Measurements from ENCODE around the gene DOCK2. TPM values are rescaled to one million over a fixed set of nuclear protein-coding genes. Genes with fewer than 3 reads are reported as not detected.

The DOCK2 gene
- total RNA-seq, 1 experiment from 2014 or later, result 0.20 TPM

DNA sequence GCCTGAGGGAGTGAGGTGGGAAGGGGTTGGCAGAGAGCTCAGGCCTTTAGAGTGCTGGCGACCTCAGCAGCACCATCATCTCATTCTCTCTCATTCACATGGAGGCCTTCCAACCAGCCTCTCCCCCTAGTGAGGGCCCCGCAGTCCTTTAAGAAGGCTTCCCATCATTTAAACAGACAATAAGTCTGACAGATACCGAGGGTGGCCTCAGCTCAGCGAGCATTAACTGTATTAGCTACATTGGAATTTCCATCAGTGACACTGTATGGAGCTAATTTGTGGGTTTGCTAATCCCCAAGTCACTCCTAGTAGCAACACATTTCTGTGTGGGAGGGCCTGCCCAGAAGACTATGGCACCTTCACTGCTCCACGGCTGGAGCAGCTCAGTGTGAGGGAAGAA lies 267.4 kb downstream of the DOCK2 start:
- Histone ChIP-seq H3K9me3 (replicated peaks) (no peaks in the 10 kb centered on the region), H3K4me1 (no peaks in the 10 kb centered on the region), H3K36me3 (no peaks in the 10 kb centered on the region), H3K27ac (no peak overlapping the region), H3K4me3 (no peak overlapping the region), H3K27me3 (no peaks in the 10 kb centered on the region)
- no peak for DNase-seq

DNA sequence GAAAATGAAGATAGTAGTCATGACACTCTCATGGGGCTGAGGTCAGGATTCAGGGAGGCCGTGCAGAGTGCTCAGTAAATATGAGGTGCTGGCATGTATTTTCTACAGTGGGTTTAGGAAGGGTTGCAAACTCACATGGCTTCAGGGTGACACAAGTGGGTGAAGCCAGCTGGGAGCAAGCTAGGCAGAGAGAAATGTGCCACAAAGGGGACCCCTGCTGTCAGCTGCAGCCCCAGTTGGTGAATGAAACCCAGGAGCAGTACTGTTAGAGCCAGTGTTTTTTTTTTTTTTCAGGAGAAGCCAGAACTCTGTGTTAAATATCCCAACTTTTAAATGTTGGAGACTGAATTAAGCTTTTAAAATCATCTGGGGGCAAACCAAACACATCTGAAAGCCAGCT lies 267.9 kb downstream of the DOCK2 start:
- Histone ChIP-seq H3K27ac (no peak overlapping the region), H3K4me1 (no peaks in the 10 kb centered on the region), H3K36me3 (no peaks in the 10 kb centered on the region), H3K4me3 (no peak overlapping the region), H3K27me3 (no peaks in the 10 kb centered on the region), H3K9me3 (replicated peaks) (no peaks in the 10 kb centered on the region)
- no peak for DNase-seq

DNA sequence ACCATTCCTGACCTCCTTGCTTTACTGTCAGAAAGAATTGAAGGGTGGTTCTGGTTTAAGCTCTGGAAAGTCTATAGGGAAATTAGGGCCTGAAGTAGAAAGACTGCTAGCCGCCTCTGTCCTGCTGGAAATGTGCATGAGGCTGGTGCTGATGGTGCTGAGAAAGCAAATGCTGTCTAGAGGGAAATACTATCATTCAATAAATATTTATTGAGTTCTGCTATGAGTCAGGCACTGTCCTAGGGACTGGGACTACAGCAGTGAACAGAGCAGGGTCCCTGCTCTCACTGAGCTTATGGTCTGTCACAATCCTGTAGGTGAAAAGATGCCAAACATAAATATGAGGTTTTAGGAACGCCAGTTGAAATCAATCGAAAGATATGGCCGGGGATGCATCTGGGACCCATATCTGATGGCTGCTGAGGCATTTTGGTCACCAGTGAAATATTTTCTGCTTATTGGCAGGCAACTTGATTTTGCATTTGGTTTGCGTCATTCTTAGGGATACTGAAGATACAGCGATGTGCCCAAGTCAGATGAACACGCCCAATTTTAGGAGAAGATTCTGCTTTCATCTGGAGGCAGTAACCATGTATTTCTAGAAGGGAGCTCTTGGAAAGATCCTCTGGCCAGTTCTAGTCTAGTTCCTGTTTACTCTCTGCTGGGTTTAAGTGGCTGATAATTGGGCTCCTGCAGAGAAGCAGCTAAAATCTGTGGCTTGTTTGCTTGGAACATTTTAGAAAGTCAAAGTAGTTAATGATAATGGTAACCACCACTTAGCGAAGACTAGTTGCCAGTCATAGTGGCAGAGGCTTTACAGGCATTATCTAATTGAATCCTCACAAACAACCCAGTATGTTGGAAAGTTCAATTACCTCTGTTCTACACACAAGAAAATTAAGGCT lies 269.9 kb downstream of the DOCK2 start:
- Histone ChIP-seq H3K27ac (no peak overlapping the region), H3K36me3 (no peaks in the 10 kb centered on the region), H3K4me1 (no peaks in the 10 kb centered on the region), H3K9me3 (replicated peaks) (no peaks in the 10 kb centered on the region), H3K27me3 (no peaks in the 10 kb centered on the region), H3K4me3 (no peak overlapping the region)
- no peak for DNase-seq

DNA sequence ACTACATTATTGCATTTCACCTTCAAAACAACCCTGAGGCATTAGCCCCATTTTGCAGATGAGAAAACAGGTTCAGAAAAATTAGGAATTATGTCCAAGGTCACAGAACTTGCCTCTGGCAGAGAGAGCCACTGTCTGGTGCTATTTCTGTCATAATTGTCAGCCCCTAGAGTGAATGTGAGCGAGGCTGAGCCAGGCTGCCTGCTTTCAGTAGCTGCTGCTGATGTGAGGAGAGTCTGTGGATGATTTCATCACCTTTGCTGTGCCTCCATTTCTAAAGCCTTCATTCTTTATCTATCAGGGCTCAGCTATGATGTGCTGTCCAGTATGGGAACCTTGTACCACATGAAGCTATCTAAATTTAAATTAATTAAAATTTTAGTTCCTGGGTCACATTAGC lies 271.8 kb downstream of the DOCK2 start:
- H3K27ac ChIP-seq, result no peak overlapping the region
- no peaks in the 10 kb centered on the region for H3K4me1 ChIP-seq
- no peak for DNase-seq
- no peaks in the 10 kb centered on the region for H3K27me3 ChIP-seq
- no peaks in the 10 kb centered on the region for H3K9me3 ChIP-seq (replicated peaks)
- H3K36me3 ChIP-seq, result no peaks in the 10 kb centered on the region
- H3K4me3 ChIP-seq, result no peak overlapping the region

DNA sequence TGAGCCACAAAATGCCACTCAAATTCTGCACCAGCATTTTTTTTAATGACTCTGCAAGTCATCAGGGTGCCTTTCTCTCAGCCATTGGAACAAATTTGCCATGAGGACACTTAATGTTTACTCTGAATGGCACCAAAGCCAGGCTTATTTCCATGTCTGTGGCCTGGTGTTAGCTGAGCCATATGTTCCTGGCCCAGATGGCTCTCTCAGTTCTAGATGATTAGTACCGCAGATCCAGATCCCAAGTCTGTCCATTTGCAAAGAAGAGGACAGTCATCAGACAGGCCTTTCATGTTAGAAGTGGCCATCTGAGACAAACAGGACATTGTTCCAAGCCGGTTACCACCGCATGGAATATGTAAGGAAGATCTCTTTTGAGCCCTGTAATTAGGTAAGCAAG lies 272.9 kb downstream of the DOCK2 start:
- no peak for DNase-seq
- H3K27me3 ChIP-seq, result no peaks in the 10 kb centered on the region
- no peaks in the 10 kb centered on the region for H3K36me3 ChIP-seq
- H3K4me3 ChIP-seq, result no peak overlapping the region
- H3K9me3 ChIP-seq (replicated peaks), result no peaks in the 10 kb centered on the region
- H3K4me1 ChIP-seq, result no peaks in the 10 kb centered on the region
- no peak overlapping the region for H3K27ac ChIP-seq

DNA sequence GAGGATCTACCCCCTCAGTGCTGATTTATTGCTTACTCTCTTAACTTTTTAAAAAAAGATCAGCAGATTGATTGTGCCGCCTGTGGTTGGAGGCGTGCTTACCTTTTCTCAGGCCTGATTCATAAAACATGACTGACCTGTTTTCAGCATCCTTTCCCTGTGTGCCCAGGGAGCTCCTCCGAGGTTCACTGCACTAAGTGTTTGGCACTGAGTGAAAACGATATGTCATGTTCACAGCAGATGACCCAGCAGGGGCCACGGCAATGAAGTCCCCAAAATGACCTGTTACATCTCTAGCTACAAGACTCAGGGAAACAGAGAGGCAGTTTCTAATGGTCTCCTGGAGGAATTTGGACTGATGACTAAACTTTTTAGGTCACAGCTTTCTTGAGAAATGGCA lies 273.3 kb downstream of the DOCK2 start:
- Histone ChIP-seq H3K36me3 (no peaks in the 10 kb centered on the region), H3K9me3 (replicated peaks) (no peaks in the 10 kb centered on the region), H3K27me3 (no peaks in the 10 kb centered on the region), H3K27ac (no peak overlapping the region), H3K4me1 (no peaks in the 10 kb centered on the region), H3K4me3 (no peak overlapping the region)
- no peak for DNase-seq

DNA sequence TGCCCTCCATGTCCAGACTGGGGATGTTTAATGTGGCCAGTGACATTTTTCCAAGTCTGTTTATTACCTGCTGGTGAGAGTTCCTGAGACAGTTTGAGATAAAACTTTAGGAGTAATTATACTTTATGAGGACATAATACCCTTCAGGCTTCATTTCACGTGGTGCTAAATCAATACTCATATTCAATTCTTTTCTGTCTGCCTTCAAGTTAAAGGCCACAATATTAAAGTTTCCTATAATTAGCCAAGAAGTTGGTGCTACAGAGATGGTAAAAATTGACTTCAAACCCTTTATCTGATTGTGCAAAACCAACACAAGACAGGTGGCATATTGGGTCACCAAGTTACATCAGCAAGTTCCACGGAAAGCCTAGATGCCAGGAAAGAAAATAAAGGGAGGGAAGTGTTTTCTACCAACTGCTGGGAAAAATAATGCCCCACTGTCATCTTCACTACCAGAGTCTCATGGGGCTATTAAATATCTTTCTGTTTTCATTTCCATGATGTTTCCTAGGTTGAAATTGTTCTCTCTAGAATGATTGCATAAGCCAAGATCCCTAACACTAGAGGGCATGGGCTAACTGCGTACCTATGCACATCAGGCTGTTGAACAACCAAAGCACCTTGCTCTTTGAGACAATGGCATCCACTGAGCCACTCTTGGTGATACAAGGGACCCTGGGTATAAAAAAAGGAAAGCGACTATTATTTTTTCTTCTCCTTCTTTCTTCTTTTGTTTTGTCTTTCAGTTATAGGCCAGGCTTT lies 274.6 kb downstream of the DOCK2 start:
- H3K4me3 ChIP-seq, result no peak overlapping the region
- no peaks in the 10 kb centered on the region for H3K9me3 ChIP-seq (replicated peaks)
- H3K27me3 ChIP-seq, result no peaks in the 10 kb centered on the region
- H3K36me3 ChIP-seq, result no peaks in the 10 kb centered on the region
- DNase-seq, result no peak
- no peak overlapping the region for H3K27ac ChIP-seq
- H3K4me1 ChIP-seq, result no peaks in the 10 kb centered on the region

DNA sequence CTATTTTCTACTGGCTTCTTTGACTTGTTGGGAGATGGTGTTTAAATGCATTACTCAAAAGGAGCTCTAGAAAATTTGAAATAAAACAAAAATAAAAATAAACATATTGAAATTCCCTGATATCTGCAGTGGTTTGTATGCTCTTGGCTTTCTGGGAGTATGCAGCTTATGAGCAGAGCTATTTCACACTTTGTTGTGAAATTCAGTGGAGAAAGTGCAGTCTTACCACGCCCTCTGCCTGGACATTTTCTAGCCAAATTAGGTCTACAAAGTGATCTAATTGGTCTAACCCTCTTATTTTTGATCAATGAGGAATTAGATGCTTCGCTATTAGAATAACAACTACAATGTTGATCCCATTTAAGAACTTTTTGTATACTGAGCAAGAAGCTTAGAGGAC lies 276.4 kb downstream of the DOCK2 start:
- Histone ChIP-seq H3K27me3 (no peaks in the 10 kb centered on the region), H3K9me3 (replicated peaks) (no peaks in the 10 kb centered on the region), H3K4me3 (no peak overlapping the region), H3K27ac (no peak overlapping the region), H3K36me3 (no peaks in the 10 kb centered on the region), H3K4me1 (no peaks in the 10 kb centered on the region)
- DNase-seq, result no peak

DNA sequence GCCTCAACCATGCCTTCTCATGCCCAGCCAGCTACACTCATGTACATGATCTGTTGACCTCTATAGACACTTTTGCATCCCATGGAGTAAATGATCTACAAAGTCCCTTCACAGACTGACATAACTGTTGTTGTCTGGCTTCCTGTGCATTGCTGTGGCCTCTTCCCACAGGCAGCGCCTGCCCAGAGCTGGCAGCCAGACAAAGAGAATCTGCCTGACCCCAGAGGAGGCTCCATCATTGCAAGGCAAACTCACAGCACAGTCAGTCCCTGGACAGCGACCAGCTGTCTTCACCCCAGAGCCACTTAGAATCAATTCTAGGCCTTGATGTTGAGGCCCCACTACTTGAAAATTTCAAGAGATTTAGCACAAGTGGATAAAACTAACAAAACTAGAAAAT lies 277.7 kb downstream of the DOCK2 start:
- no peak overlapping the region for H3K4me3 ChIP-seq
- H3K36me3 ChIP-seq, result no peaks in the 10 kb centered on the region
- no peaks in the 10 kb centered on the region for H3K4me1 ChIP-seq
- no peaks in the 10 kb centered on the region for H3K27me3 ChIP-seq
- DNase-seq, result peak in 1 of 2 experiments; percentile 8
- no peaks in the 10 kb centered on the region for H3K9me3 ChIP-seq (replicated peaks)
- no peak overlapping the region for H3K27ac ChIP-seq

DNA sequence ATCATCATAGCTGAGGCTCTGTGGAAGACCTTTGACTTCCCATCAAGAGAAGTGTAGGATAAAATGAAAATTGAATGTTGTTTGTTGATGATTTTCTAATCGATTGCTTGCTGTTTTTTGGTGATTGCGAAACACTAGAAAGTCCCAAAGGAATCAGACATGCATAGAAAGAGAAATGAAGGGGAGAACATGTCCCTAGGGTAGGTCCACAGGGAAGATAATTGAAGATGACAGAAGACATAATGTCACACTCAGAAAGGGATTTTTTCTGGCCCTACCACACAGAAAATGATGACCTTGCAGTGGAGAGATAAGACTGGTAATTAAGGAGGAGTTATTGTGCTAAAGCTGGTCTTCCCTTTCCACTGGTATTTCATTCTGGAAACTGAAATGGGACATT lies 280.4 kb downstream of the DOCK2 start:
- Histone ChIP-seq H3K36me3 (no peaks in the 10 kb centered on the region), H3K4me3 (no peak overlapping the region), H3K27ac (no peak overlapping the region), H3K27me3 (no peaks in the 10 kb centered on the region), H3K9me3 (replicated peaks) (no peaks in the 10 kb centered on the region), H3K4me1 (no peaks in the 10 kb centered on the region)
- DNase-seq, result no peak

DNA sequence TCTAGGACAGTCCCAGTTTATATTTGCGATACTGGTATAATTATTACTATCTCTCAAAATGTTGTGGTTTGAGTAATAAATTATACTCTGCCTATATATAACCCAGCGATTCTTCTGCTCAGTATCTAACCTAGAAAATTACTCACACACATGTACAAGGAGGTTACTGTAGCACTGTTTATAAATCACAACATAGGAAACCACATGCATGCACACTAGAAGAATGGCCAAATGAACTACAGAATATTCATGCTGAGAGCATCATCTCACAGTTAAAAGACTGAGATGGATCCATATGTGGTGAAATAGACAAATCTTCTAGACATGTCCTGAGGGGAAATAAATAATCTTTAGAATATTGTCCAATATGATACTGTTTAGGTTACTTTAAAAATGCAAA lies 281.2 kb downstream of the DOCK2 start:
- no peak overlapping the region for H3K4me3 ChIP-seq
- no peak for DNase-seq
- no peaks in the 10 kb centered on the region for H3K27me3 ChIP-seq
- H3K4me1 ChIP-seq, result no peaks in the 10 kb centered on the region
- H3K36me3 ChIP-seq, result no peaks in the 10 kb centered on the region
- H3K27ac ChIP-seq, result no peak overlapping the region
- H3K9me3 ChIP-seq (replicated peaks), result no peaks in the 10 kb centered on the region

DNA sequence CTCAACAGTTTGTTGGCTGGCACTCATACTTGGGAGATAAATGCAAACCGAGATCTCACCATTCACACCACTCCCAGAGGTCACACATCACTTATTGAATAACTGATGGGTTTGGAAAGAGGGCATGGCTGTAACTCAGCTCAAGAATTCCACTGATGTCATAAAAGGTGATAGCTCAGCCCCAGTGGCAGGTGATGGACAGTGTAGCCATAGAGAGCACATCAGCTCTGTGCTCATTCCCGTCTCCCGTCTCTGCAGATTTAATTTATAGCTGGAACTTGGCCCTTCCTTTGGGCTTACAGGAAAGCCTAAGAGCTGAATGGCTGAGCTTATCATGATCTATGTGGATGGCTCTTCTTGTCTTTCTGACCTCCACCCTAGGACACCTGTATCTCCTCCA lies 283.4 kb downstream of the DOCK2 start:
- H3K27me3 ChIP-seq, result no peaks in the 10 kb centered on the region
- no peaks in the 10 kb centered on the region for H3K9me3 ChIP-seq (replicated peaks)
- no peaks in the 10 kb centered on the region for H3K4me1 ChIP-seq
- no peaks in the 10 kb centered on the region for H3K36me3 ChIP-seq
- H3K27ac ChIP-seq, result no peak overlapping the region
- DNase-seq, result no peak
- no peak overlapping the region for H3K4me3 ChIP-seq

DNA sequence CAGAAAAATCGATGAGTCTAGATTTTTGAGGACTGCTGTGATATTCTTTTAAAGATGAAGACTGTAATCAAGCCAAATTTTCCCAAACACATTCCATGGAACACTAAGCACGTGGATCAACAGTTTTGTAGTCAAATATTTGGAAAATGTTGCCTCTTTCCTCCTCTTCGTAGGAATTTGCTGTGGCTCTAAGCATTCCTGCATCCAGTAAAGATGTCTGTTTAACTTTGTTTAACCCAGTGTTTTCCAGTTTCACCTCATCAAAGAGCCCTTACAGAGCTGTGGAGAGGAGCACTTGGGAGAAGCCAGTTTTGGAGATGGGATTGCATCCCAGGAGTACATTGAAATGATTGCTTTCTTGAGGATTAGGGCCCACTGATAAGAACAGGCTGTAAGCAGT lies 284.3 kb downstream of the DOCK2 start:
- no peaks in the 10 kb centered on the region for H3K4me1 ChIP-seq
- no peaks in the 10 kb centered on the region for H3K9me3 ChIP-seq (replicated peaks)
- no peak overlapping the region for H3K4me3 ChIP-seq
- DNase-seq, result no peak
- no peaks in the 10 kb centered on the region for H3K36me3 ChIP-seq
- no peaks in the 10 kb centered on the region for H3K27me3 ChIP-seq
- no peak overlapping the region for H3K27ac ChIP-seq

DNA sequence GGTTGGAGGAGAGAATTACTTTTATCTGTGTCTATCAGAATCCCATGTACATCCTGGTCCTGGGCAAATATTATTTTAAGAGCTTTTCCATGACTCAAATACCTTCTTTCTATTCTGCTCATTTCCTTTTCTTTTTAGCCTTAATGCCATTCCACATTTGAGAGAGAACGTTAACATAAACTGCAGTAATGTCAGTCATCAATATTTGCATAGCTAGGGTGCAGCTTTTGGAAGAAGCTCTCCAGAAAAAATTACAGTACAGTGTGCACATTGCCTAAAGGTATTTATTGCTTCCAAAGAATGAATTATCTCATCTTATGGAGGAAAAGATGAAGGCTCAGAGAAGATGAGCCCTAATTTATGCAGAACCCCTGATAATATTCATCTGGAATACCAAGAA lies 284.9 kb downstream of the DOCK2 start:
- no peaks in the 10 kb centered on the region for H3K4me1 ChIP-seq
- H3K27me3 ChIP-seq, result no peaks in the 10 kb centered on the region
- no peaks in the 10 kb centered on the region for H3K36me3 ChIP-seq
- DNase-seq, result no peak
- no peaks in the 10 kb centered on the region for H3K9me3 ChIP-seq (replicated peaks)
- no peak overlapping the region for H3K27ac ChIP-seq
- H3K4me3 ChIP-seq, result no peak overlapping the region

DNA sequence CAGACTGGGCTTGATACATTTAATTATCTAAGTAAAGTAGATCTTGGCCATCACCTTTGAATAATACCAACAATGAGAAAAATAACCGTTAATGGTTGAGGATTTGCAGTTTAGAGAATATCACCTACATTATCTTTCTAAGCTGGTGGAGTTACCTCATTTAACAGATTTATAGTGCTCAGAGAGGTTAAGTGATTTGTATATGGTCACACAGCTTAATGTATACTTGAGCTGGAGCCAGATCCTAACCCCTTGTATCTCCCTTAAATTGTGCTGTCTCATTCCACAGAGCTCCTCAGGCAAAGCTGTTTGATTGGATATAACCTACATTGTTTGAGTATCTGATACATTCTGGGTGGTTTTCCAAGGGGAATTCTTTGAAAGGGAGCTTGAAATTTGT lies 285.4 kb downstream of the DOCK2 start:
- Histone ChIP-seq H3K36me3 (no peaks in the 10 kb centered on the region), H3K4me1 (no peaks in the 10 kb centered on the region), H3K9me3 (replicated peaks) (no peaks in the 10 kb centered on the region), H3K27me3 (no peaks in the 10 kb centered on the region), H3K27ac (no peak overlapping the region), H3K4me3 (no peak overlapping the region)
- DNase-seq, result no peak

All from SJCRH30 (cell line).